WI38 (cell line): Measurements from ENCODE around the gene SLC32A1.

Source experiments
- H3K4me3 ChIP-seq: 2 replicates; pipeline ENCODE4 v1.5.1; 2011; ENCODE audit warnings: low read depth, mild to moderate bottlenecking, control low read depth, low read length
- CTCF ChIP-seq: IDR thresholded peaks from 2 replicates; pipeline ENCODE4 v1.5.1; 2012; ENCODE audit warnings: low read depth, mild to moderate bottlenecking, control low read depth, low read length

The SLC32A1 gene

GRCh38 chr20:38692436-38693411 lies 31.6 kb upstream of the SLC32A1 start:
- no peak for TF ChIP-seq CTCF
- no peak overlapping the region for H3K4me3 ChIP-seq

- no peak for TF ChIP-seq CTCF
Observed at GRCh38 chr20:38697306-38697705, 27.0 kb upstream of the SLC32A1 start.

GRCh38 chr20:38698541-38698940 lies 25.7 kb upstream of the SLC32A1 start:
- no peak for TF ChIP-seq CTCF

More at GRCh38 chr20:38697306-38697705, 27.0 kb upstream of the SLC32A1 start:
- no peak overlapping the region for H3K4me3 ChIP-seq

GRCh38 chr20:38700141-38700540 lies 24.1 kb upstream of the SLC32A1 start:
- no peak overlapping the region for H3K4me3 ChIP-seq
- TF ChIP-seq CTCF: no peak

More at GRCh38 chr20:38698541-38698940, 25.7 kb upstream of the SLC32A1 start:
- no peak overlapping the region for H3K4me3 ChIP-seq

GRCh38 chr20:38700926-38701325 lies 23.4 kb upstream of the SLC32A1 start:
- no peak overlapping the region for H3K4me3 ChIP-seq
- TF ChIP-seq CTCF: no peak

GRCh38 chr20:38703526-38703925 lies 20.8 kb upstream of the SLC32A1 start:
- TF ChIP-seq CTCF: no peak
- H3K4me3 ChIP-seq: no peak overlapping the region

GRCh38 chr20:38704136-38704535 lies 20.1 kb upstream of the SLC32A1 start:
- TF ChIP-seq CTCF: no peak
- H3K4me3 ChIP-seq: no peak overlapping the region
